Brain microvascular endothelial cell (primary cell): ENCODE results near the gene PKIG.
"Not testable (repeated sequence)": the region's sequence is repeated elsewhere in the genome, so short reads cannot be mapped to it uniquely, and the experiment has no call there.

Experiments used
- DNase-seq: peaks from one replicate; pipeline ENCODE4 v3.0.0-alpha.2; 2020
- H3K27ac ChIP-seq: fragments of 250-450 bp; sonication (Bioruptor Pico); 2 replicates; pipeline ENCODE4 v1.5.1; 2020; ENCODE audit warnings: mild to moderate bottlenecking, moderate library complexity
- H3K27me3 ChIP-seq: fragments of 250-450 bp; sonication (Bioruptor Pico); replicated peaks from 2 replicates; pipeline ENCODE4 v1.5.1; 2020; ENCODE audit warnings: mild to moderate bottlenecking
- H3K36me3 ChIP-seq: fragments of 250-450 bp; sonication (Bioruptor Pico); replicated peaks from 2 replicates; pipeline ENCODE4 v1.5.1; 2020; ENCODE audit warnings: mild to moderate bottlenecking
- H3K4me3 ChIP-seq: 2 replicates; pipeline ENCODE4 v1.5.1; 2011; ENCODE audit warnings: low read depth, mild to moderate bottlenecking, control low read depth, low read length, moderate library complexity
- in situ Hi-C: cut with HindIII; loops from 2 replicates; pipeline ENCODE4 v1.10.0; 2017; ENCODE audit warnings: low sequenced_read_pairs, low pct_ligation_motif_present
- TF ChIP-seq, protein P1 (sequence below): IDR thresholded peaks from 2 replicates; pipeline ENCODE4 v1.5.1; 2011; ENCODE audit warnings: low read depth, mild to moderate bottlenecking, moderate library complexity, low read length, control low read depth, inconsistent platforms; ENCODE audit errors: missing control alignments

Gene PKIG

DNA sequence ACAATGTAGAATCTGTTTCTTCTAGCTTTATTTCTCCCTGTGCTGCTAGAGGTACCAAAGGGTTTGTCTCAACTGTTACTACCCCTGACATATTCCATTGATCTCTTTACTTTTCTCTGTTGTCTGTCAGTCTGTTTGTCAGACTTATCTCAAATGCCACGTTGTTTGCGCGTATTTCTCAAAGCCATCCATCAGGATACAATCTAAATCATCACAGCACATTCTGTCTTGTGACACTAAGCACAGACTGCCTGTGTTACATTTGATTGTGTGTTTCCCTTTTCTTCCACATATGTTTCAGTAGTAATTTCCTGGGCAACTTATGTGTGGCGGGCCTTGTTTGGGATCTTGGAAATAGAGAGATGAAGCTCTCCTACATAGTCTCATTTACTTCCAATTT lies 30.3 kb upstream of the PKIG start:
- in situ Hi-C loops, result no loop called here
- no peak overlapping the region for H3K4me3 ChIP-seq
- H3K27me3 ChIP-seq, result no peaks in the 10 kb centered on the region
- H3K27ac ChIP-seq, result no peak overlapping the region
- TF ChIP-seq, protein P1, sequence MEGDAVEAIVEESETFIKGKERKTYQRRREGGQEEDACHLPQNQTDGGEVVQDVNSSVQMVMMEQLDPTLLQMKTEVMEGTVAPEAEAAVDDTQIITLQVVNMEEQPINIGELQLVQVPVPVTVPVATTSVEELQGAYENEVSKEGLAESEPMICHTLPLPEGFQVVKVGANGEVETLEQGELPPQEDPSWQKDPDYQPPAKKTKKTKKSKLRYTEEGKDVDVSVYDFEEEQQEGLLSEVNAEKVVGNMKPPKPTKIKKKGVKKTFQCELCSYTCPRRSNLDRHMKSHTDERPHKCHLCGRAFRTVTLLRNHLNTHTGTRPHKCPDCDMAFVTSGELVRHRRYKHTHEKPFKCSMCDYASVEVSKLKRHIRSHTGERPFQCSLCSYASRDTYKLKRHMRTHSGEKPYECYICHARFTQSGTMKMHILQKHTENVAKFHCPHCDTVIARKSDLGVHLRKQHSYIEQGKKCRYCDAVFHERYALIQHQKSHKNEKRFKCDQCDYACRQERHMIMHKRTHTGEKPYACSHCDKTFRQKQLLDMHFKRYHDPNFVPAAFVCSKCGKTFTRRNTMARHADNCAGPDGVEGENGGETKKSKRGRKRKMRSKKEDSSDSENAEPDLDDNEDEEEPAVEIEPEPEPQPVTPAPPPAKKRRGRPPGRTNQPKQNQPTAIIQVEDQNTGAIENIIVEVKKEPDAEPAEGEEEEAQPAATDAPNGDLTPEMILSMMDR, result no peak
- no peaks in the 10 kb centered on the region for H3K36me3 ChIP-seq
- DNase-seq, result no peak

DNA sequence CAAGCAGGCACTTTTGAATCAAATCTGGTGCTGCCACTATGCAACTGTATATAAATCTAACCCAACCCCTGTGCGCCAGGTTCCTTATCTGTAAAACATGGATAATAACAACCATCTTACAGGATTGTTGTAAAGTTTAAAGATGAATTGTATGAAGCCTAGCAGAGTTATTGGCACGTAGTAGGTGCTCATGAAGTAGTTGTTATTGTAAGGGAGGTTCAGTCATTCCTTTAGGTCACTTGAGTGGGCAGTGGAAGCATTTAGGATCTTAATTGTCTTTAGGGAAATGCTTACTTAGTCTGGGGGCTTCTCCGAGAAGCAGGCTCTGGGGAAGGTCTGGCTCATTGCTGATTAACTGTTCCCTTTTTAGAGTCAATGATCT lies 29.8 kb upstream of the PKIG start:
- in situ Hi-C loops, result no loop called here
- TF ChIP-seq, protein P1, result no peak
- H3K27ac ChIP-seq, result peak overlapping the region; percentile 16

DNA sequence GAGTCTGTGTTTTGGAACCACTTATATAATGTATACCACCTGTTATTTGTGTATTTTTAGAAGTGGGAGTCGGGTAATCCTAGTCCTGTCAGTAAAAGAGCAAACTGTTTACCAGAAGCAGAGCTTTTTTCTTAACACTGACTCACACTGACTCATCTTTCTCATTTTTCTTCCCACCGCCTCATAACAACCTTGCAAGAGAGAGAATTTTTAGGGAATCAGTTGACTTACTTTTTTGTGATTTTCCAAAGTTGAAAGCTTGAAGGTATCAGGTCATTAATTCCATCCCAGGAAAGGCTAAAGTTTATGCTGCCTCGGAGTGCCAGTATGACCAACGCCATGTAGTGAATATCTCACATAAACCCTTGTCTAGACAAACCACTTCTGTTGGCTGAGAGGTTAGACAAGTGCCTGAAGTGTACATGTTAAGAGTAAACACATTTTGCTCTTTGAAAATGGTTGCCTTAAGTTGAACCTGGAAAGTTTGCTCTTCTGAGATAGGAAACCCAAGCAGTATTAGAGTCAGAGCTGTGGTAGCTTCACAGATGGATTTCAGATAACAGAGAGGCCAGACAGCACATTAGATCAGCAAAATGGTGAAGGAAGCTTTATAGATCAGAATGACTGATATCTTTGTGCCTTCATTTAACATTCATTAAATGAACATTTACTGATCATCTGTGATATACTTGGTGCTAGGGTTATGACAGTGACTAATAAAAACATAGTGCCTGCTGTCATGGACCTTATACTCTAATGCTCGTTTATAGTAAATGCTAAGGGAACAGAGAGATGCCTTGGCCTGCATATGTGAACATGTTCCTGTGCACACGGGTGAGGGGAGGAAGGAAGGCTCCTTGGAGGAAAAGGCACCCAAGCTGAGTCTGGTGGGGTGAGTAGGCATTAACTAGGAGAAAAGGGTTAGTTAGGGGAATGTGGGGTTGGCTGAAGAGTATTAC lies 29.1 kb upstream of the PKIG start:
- in situ Hi-C loops, result no loop called here
- peak; percentile 56 for DNase-seq
- TF ChIP-seq, protein P1, result no peak
- Histone ChIP-seq H3K27me3 (no peaks in the 10 kb centered on the region), H3K36me3 (no peaks in the 10 kb centered on the region), H3K4me3 (no peak overlapping the region), H3K27ac (peak overlapping the region; percentile 69)

More for the DNA sequence above, 29.8 kb upstream of the PKIG start:
- Histone ChIP-seq H3K36me3 (no peaks in the 10 kb centered on the region), H3K4me3 (no peak overlapping the region), H3K27me3 (no peaks in the 10 kb centered on the region)
- DNase-seq, result no peak

- no peak overlapping the region for H3K27ac ChIP-seq
- H3K4me3 ChIP-seq, result no peak overlapping the region
- in situ Hi-C loops, result no loop called here
- no peaks in the 10 kb centered on the region for H3K27me3 ChIP-seq
- TF ChIP-seq, protein P1, result no peak
- no peaks in the 10 kb centered on the region for H3K36me3 ChIP-seq
- DNase-seq, result no peak
Observed at GRCh38 chr20:44559302-44559701, 23.1 kb upstream of the PKIG start.

DNA sequence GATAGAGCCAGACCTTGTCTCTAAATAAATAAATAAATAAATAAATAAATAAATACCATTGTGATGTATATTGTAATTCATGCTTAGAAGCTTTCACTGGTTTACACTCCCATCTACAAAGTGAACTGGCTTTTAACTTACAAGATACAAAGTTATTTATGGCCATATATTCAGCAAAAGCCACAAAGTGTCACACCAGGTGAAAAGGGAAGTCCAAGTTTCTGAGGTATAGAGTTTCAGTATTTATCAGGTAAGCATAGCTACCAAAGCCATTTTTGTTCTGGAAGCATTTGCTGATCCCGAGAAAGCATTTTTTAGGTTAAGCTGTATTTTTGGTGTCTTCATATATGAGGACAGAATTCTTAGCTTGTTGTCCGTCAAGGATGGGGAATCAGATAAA lies 22.1 kb upstream of the PKIG start:
- no peaks in the 10 kb centered on the region for H3K27me3 ChIP-seq
- in situ Hi-C loops, result no loop called here
- no peak overlapping the region for H3K4me3 ChIP-seq
- TF ChIP-seq, protein P1, result no peak
- no peak for DNase-seq
- H3K36me3 ChIP-seq, result no peaks in the 10 kb centered on the region
- H3K27ac ChIP-seq, result no peak overlapping the region

DNA sequence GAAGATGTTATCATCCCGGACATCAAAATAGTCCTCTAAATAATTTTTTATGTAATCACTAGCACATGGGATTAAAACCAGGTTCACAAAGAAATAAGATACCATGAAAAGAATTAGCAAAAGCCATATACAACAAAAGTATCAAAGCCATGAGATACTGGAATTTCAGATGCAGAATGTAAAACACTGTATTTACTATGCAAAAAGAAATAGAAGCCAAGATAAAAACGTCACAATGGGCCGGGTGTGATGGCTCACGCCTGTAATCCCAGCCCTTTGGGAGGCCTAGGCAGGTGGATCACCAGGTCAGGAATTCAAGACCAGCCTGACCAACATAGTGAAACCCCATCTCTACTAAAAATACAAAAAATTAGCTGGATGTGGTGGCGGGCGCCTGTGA lies 21.6 kb upstream of the PKIG start:
- DNase-seq, in situ Hi-C loops: not testable (repeated sequence)

More for the DNA sequence above, 21.6 kb upstream of the PKIG start:
- H3K4me3 ChIP-seq, H3K27me3 ChIP-seq, H3K27ac ChIP-seq, H3K36me3 ChIP-seq: not testable (repeated sequence)
